Smooth muscle cell (in vitro differentiated cells): Measurements from ENCODE around the gene ICA1. TPM values are rescaled to one million over a fixed set of nuclear protein-coding genes. Genes with fewer than 3 reads are reported as not detected.

ENCODE experiments used
- DNase-seq: peaks from one replicate; lab custom pipeline; 2025; ENCODE audit not compliant: unreplicated experiment; lab: John Stamatoyannopoulos, UW
- H2AFZ ChIP-seq: fragments of 200-600 bp; sonication (generic); 2 replicates; pipeline ENCODE4 v1.6.0; 2016; ENCODE audit warnings: antibody characterized with exemption, low read depth, mild to moderate bottlenecking
- H3F3A ChIP-seq: fragments of 200-600 bp; sonication (generic); 2 replicates; pipeline ENCODE4 v1.6.0; 2017; ENCODE audit warnings: antibody characterized with exemption, low read depth
- H3K27ac ChIP-seq: fragments of 200-600 bp; sonication (generic); 2 replicates; pipeline ENCODE4 v1.5.1; 2016; ENCODE audit warnings: low read depth, mild to moderate bottlenecking
- H3K27me3 ChIP-seq: fragments of 200-600 bp; sonication (generic); 2 replicates; pipeline ENCODE4 v1.6.1; 2016; ENCODE audit warnings: low read depth, mild to moderate bottlenecking
- H3K36me3 ChIP-seq: fragments of 200-600 bp; sonication (generic); 2 replicates; pipeline ENCODE4 v1.5.1; 2016; ENCODE audit warnings: low read depth
- H3K4me1 ChIP-seq: fragments of 200-600 bp; sonication (generic); 2 replicates; pipeline ENCODE4 v1.5.1; 2016; ENCODE audit warnings: low read depth
- H3K4me2 ChIP-seq: fragments of 200-600 bp; sonication (generic); 2 replicates; pipeline ENCODE4 v1.6.0; 2016; ENCODE audit warnings: mild to moderate bottlenecking
- H3K4me3 ChIP-seq: fragments of 200-600 bp; sonication (generic); 2 replicates; pipeline ENCODE4 v1.5.1; 2016; ENCODE audit warnings: mild to moderate bottlenecking
- H3K79me2 ChIP-seq: fragments of 200-600 bp; sonication (generic); 2 replicates; pipeline ENCODE4 v1.6.0; 2016; ENCODE audit warnings: low read depth, mild to moderate bottlenecking
- H3K9ac ChIP-seq: fragments of 200-600 bp; sonication (generic); 2 replicates; pipeline ENCODE4 v1.6.0; 2016; ENCODE audit warnings: low read depth
- H3K9me3 ChIP-seq: fragments of 200-600 bp; sonication (generic); replicated peaks from 2 replicates; pipeline ENCODE4 v1.5.1; 2016; ENCODE audit warnings: low read depth
- H4K20me1 ChIP-seq: fragments of 200-600 bp; sonication (generic); 2 replicates; pipeline ENCODE4 v1.6.0; 2016; ENCODE audit warnings: low read depth
- WGBS: methylation state at CpG from one replicate; pipeline ENCODE4 v1.1.7; 2016; ENCODE audit warnings: low lambda C conversion rate; 5-methylcytosine and 5-hydroxymethylcytosine counted together
- polyA plus RNA-seq: library from polyadenylated mRNA; unstranded; fragments of >200 nt; fragmentation: Nextera tagmentation; extraction: Ambion mirVana; gene quantifications from 2 replicates; pipeline ENCODE4 v1.2.1, GENCODE V29; 2016
- total RNA-seq: library from RNA; depleted of rRNA; stranded (reverse); fragments of >200 nt; gene quantifications from 2 replicates; pipeline ENCODE4 v1.2.3, GENCODE V29; 2014
- TF ChIP-seq, protein P1 (sequence below): fragments of 200-600 bp; sonication (generic); IDR thresholded peaks from 2 replicates; pipeline ENCODE4 v1.5.1; 2017; ENCODE audit warnings: borderline replicate concordance, mild to moderate bottlenecking, antibody characterized with exemption; ENCODE audit not compliant: insufficient read depth, poor library complexity, severe bottlenecking

The ICA1 gene
- total and polyA plus RNA-seq, 2 experiments from 2014 or later, result 4.3 to 5.0 TPM

DNA sequence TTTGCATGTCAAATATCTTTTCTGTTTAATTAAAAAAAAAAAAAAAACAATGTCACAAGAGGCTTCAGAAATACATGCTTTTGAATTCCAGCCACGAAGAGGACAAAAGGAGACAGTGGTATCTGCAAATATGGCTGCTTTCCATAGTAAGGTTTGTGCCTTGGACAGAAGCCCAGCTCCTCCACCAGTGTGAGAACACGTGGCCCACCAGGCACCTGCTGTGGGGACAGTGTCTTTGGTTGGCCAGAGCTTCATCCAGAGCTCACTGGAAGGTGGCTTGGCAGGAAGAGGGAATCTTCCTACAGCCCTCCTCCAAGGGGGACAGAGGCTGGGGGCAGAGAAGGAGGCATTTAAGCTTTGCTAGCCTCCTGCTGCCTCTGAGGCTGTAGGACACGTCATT is 148.8 kb downstream of the ICA1 start:
- Histone ChIP-seq H3K9ac (no peak overlapping the region), H3K4me3 (no peak overlapping the region), H3K36me3 (no peaks in the 10 kb centered on the region), H2AFZ (no peak overlapping the region), H3K27me3 (no peaks in the 10 kb centered on the region), H3F3A (peaks cover 3% of the 10 kb centered on the region), H3K4me2 (no peak overlapping the region), H3K27ac (no peak overlapping the region), H3K4me1 (peaks cover 8% of the 10 kb centered on the region), H3K9me3 (no peaks in the 10 kb centered on the region), H4K20me1 (no peaks in the 10 kb centered on the region), H3K79me2 (no peaks in the 10 kb centered on the region)
- no peak for DNase-seq
- WGBS, result 93% methylated on average over 3 of the region's 3 CpGs
- TF ChIP-seq, protein P1, sequence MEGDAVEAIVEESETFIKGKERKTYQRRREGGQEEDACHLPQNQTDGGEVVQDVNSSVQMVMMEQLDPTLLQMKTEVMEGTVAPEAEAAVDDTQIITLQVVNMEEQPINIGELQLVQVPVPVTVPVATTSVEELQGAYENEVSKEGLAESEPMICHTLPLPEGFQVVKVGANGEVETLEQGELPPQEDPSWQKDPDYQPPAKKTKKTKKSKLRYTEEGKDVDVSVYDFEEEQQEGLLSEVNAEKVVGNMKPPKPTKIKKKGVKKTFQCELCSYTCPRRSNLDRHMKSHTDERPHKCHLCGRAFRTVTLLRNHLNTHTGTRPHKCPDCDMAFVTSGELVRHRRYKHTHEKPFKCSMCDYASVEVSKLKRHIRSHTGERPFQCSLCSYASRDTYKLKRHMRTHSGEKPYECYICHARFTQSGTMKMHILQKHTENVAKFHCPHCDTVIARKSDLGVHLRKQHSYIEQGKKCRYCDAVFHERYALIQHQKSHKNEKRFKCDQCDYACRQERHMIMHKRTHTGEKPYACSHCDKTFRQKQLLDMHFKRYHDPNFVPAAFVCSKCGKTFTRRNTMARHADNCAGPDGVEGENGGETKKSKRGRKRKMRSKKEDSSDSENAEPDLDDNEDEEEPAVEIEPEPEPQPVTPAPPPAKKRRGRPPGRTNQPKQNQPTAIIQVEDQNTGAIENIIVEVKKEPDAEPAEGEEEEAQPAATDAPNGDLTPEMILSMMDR, result no peak

DNA sequence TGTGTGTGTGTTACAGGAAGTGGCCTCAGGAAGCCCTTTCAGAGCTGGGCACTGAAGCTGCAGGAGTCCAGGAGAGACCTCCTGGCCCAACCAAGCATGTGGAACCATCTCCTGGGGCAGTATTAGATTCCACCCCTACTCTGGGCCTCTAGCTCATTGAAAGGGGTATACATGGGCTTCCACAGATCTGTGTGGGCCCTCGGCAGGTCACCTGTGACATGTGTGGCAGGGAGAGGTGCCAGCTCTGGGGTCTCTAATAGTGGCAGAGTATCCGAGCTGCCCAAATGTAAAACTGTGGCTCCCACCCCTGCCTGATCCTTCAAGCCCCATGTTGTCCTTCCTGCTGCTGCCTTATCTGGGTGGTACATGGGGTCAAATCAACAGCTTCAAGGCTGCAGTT is 149.3 kb downstream of the ICA1 start:
- no peak for DNase-seq

DNA sequence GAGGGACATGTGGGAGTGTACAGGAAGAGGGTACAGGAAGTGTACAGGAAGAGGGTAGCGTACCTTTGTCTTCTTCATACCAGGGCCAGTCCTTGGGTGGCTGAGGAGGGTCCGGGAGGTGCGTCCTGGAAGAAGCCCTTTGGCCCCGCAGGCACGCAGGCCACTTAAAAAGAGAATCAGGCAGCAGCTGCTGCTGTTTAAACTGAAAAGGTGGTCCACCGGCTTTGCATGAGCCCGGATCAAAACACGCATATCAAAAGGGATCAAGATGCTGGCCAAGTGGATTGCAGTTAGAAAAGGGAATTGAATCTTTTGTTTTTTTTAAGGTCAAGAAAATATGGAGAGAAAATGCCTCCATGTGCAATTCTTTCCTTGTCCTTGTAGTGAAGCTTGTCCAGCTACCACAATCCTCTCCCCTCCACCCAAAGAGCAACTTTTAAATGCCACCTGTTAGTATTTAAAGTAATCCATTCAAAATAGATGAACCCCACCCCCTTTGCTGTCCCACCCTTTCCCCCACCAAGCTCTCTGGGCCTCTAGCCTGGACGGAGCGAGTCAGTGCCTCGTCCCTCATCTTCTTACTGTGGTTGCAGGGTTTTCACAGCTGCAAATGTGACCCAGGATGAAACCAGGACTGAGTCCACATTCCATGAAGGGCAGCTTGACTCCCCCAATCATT is 150.5 kb downstream of the ICA1 start:
- no peak for DNase-seq

More for the DNA sequence above, 149.3 kb downstream of the ICA1 start:
- Histone ChIP-seq H2AFZ (no peak overlapping the region), H3F3A (peaks cover 3% of the 10 kb centered on the region), H3K4me2 (no peak overlapping the region), H3K27me3 (no peaks in the 10 kb centered on the region), H3K79me2 (no peaks in the 10 kb centered on the region), H3K27ac (no peak overlapping the region), H3K4me3 (no peak overlapping the region), H3K9me3 (no peaks in the 10 kb centered on the region), H4K20me1 (no peaks in the 10 kb centered on the region), H3K9ac (no peak overlapping the region), H3K36me3 (no peaks in the 10 kb centered on the region), H3K4me1 (peaks cover 8% of the 10 kb centered on the region)
- 94% methylated on average over 2 of the region's 2 CpGs for WGBS
- TF ChIP-seq, protein P1, result no peak

More for the DNA sequence above, 150.5 kb downstream of the ICA1 start:
- WGBS, result 83% methylated on average over 11 of the region's 11 CpGs
- no peaks in the 10 kb centered on the region for H3K9me3 ChIP-seq
- H3K9ac ChIP-seq, result no peak overlapping the region
- no peaks in the 10 kb centered on the region for H3K27me3 ChIP-seq
- no peaks in the 10 kb centered on the region for H4K20me1 ChIP-seq
- no peak overlapping the region for H3K27ac ChIP-seq
- H3K36me3 ChIP-seq, result no peaks in the 10 kb centered on the region
- H3K79me2 ChIP-seq, result no peaks in the 10 kb centered on the region
- TF ChIP-seq, protein P1, result no peak
- H3K4me3 ChIP-seq, result no peak overlapping the region
- no peak overlapping the region for H2AFZ ChIP-seq
- peaks cover 3% of the 10 kb centered on the region for H3F3A ChIP-seq
- peaks cover 8% of the 10 kb centered on the region for H3K4me1 ChIP-seq
- H3K4me2 ChIP-seq, result no peak overlapping the region
